ENCODE results near the gene KIAA0513. TPM values are rescaled to one million over a fixed set of nuclear protein-coding genes. Genes with fewer than 3 reads are reported as not detected.
"Not testable (repeated sequence)": the region's sequence is repeated elsewhere in the genome, so short reads cannot be mapped to it uniquely, and the experiment has no call there.

The KIAA0513 gene
- total RNA-seq, 1 donor from 2014 or later, result 131 TPM

- Histone ChIP-seq H3K27me3 (no peaks in the 10 kb centered on the region), H3K9me3 (no peaks in the 10 kb centered on the region), H3K4me3 (peak overlapping the region; percentile 93 to 94), H3K4me1 (peaks cover 8 to 19% of the 10 kb centered on the region in 2 donors), H3K36me3 (no peaks in the 10 kb centered on the region), H3K27ac (peak overlapping the region; percentile 59 to 81)
- no peak for DNase-seq (ENCODE audit: low spot score in 2 of 2)
- intact Hi-C loops (cut with DNase I), result loop anchor here (1.0 to 5.0 kb wide), 2 partner anchors 17 to 36 kb away; partner anchors contain the start of gene ZDHHC7
- peak in 2 of 3 experiments; percentile 9 to 25 for TF ChIP-seq CTCF (IDR thresholded peaks at IDR 0.05)
Observed at GRCh38 chr16:85027958-85028684, 526 bp downstream of the KIAA0513 start.

GRCh38 chr16:85028685-85029407 is 1.3 kb downstream of the KIAA0513 start:
- H3K4me3 ChIP-seq, result peak overlapping the region; percentile 93 to 94
- H3K27ac ChIP-seq, result peak overlapping the region; percentile 59 to 69
- no peaks in the 10 kb centered on the region for H3K36me3 ChIP-seq
- intact Hi-C loops (cut with DNase I), result loop anchor here (5.0 kb wide), 1 partner anchor 37 kb away; no protein-coding TSS in a partner anchor
- DNase-seq (ENCODE audit: low spot score in 2 of 2), result peak; percentile 63 to 82
- TF ChIP-seq CTCF (IDR thresholded peaks at IDR 0.05), result no peak
- H3K9me3 ChIP-seq, result no peaks in the 10 kb centered on the region
- no peaks in the 10 kb centered on the region for H3K27me3 ChIP-seq
- peaks cover 8 to 19% of the 10 kb centered on the region in 2 donors for H3K4me1 ChIP-seq

- Histone ChIP-seq H3K9me3 (no peaks in the 10 kb centered on the region), H3K27ac (peak overlapping the region; percentile 59 to 69), H3K36me3 (no peaks in the 10 kb centered on the region), H3K4me3 (peak overlapping the region in 1 of 2 donors; percentile 93), H3K4me1 (peaks cover 8 to 19% of the 10 kb centered on the region in 2 donors), H3K27me3 (no peaks in the 10 kb centered on the region)
- DNase-seq (ENCODE audit: low spot score in 2 of 2), result no peak
- intact Hi-C loops (cut with DNase I), result loop anchor here (5.0 kb wide), 1 partner anchor 37 kb away; no protein-coding TSS in a partner anchor
- TF ChIP-seq CTCF (IDR thresholded peaks at IDR 0.05), result no peak
Observed at GRCh38 chr16:85029408-85029784, 1.8 kb downstream of the KIAA0513 start.

GRCh38 chr16:85029981-85030401 is 2.4 kb downstream of the KIAA0513 start:
- no peaks in the 10 kb centered on the region for H3K27me3 ChIP-seq
- intact Hi-C loops (cut with DNase I), result loop anchor here (5.0 kb wide), 1 partner anchor 38 kb away; no protein-coding TSS in a partner anchor

GRCh38 chr16:85031451-85031850 is 3.9 kb downstream of the KIAA0513 start:
- Histone ChIP-seq H3K36me3 (no peaks in the 10 kb centered on the region), H3K27me3 (no peaks in the 10 kb centered on the region), H3K4me1 (peaks cover 8 to 19% of the 10 kb centered on the region in 2 donors), H3K4me3 (no peak overlapping the region), H3K27ac (no peak overlapping the region), H3K9me3 (no peaks in the 10 kb centered on the region)
- no peak for TF ChIP-seq CTCF (IDR thresholded peaks at IDR 0.05)
- DNase-seq (ENCODE audit: low spot score in 2 of 2), result no peak
- intact Hi-C loops (cut with DNase I), result no loop called here

More at GRCh38 chr16:85029981-85030401, 2.4 kb downstream of the KIAA0513 start:
- H3K36me3 ChIP-seq, result no peaks in the 10 kb centered on the region
- no peaks in the 10 kb centered on the region for H3K9me3 ChIP-seq
- TF ChIP-seq CTCF (IDR thresholded peaks at IDR 0.05), result no peak
- peak overlapping the region in 1 of 2 donors; percentile 69 for H3K27ac ChIP-seq
- no peak for DNase-seq (ENCODE audit: low spot score in 2 of 2)
- no peak overlapping the region for H3K4me3 ChIP-seq
- peaks cover 8 to 19% of the 10 kb centered on the region in 2 donors for H3K4me1 ChIP-seq

GRCh38 chr16:85032187-85032586 is 4.6 kb downstream of the KIAA0513 start:
- H3K27ac ChIP-seq; H3K4me3 ChIP-seq; H3K27me3 ChIP-seq; DNase-seq (ENCODE audit: low spot score in 2 of 2); H3K36me3 ChIP-seq; intact Hi-C loops (cut with DNase I); H3K9me3 ChIP-seq: not testable (repeated sequence)
- peaks cover 6 to 15% of the 10 kb centered on the region in 2 donors for H3K4me1 ChIP-seq

Measured in ascending aorta (tissue), 2 donors.